Liver (tissue), 3 donors: ENCODE results near the gene EPS8.
A peak's percentile ranks its signal among the peaks of the same experiment; 100 is the strongest.

Source experiments
- EGR1 ChIP-seq, 2 donors: IDR thresholded peaks; 2 replicates each; pipeline ENCODE4 v1.6.1; 2016 to 2018; ENCODE audit warnings: antibody characterized with exemption in 2 of 2, low read depth in 2 of 2
- JUND ChIP-seq, 2 donors: IDR thresholded peaks; 2 replicates each; pipeline ENCODE4 v1.6.1; 2016; ENCODE audit warnings: antibody characterized with exemption in 2 of 2
- RAD21 ChIP-seq, 2 donors: IDR thresholded peaks; 2 replicates each; pipeline ENCODE4 v1.6.1; 2016; ENCODE audit warnings: antibody characterized with exemption in 2 of 2, mild to moderate bottlenecking in 2 of 2
- SP1 ChIP-seq: IDR thresholded peaks from 2 replicates; pipeline ENCODE4 v1.6.1; 2018; ENCODE audit warnings: antibody characterized with exemption, mild to moderate bottlenecking
- TAF1 ChIP-seq: conservative IDR thresholded peaks from 2 replicates; pipeline ENCODE4 v1.6.1; 2016; ENCODE audit warnings: antibody characterized with exemption, mild to moderate bottlenecking
- YY1 ChIP-seq: IDR thresholded peaks from 2 replicates; pipeline ENCODE4 v1.6.1; 2016; ENCODE audit warnings: antibody characterized with exemption, mild to moderate bottlenecking
- ZBTB33 ChIP-seq: IDR thresholded peaks from 2 replicates; pipeline ENCODE4 v1.6.1; 2016; ENCODE audit warnings: antibody characterized with exemption
- TF ChIP-seq, protein P1 (sequence below): fragments of 150-350 bp; IDR thresholded peaks from 2 replicates; pipeline ENCODE4 v1.5.1; 2017; ENCODE audit warnings: improper control_type of control experiment, low read depth, low read length; ENCODE audit not compliant: missing input control
- TF ChIP-seq, protein P2 (sequence below): IDR thresholded peaks from 2 replicates; pipeline ENCODE4 v1.6.1; 2016; ENCODE audit warnings: antibody characterized with exemption
- TF ChIP-seq, protein P3 (sequence below): IDR thresholded peaks from 2 replicates; pipeline ENCODE4 v1.6.1; 2016; ENCODE audit warnings: antibody characterized with exemption, mild to moderate bottlenecking
- donor health status: healthy.
- donor health status: healthy.

GRCh38 chr12:15590180-15590826 lies 198.9 kb downstream of the EPS8 start:
- TF ChIP-seq, protein P1, sequence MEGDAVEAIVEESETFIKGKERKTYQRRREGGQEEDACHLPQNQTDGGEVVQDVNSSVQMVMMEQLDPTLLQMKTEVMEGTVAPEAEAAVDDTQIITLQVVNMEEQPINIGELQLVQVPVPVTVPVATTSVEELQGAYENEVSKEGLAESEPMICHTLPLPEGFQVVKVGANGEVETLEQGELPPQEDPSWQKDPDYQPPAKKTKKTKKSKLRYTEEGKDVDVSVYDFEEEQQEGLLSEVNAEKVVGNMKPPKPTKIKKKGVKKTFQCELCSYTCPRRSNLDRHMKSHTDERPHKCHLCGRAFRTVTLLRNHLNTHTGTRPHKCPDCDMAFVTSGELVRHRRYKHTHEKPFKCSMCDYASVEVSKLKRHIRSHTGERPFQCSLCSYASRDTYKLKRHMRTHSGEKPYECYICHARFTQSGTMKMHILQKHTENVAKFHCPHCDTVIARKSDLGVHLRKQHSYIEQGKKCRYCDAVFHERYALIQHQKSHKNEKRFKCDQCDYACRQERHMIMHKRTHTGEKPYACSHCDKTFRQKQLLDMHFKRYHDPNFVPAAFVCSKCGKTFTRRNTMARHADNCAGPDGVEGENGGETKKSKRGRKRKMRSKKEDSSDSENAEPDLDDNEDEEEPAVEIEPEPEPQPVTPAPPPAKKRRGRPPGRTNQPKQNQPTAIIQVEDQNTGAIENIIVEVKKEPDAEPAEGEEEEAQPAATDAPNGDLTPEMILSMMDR: peak; percentile 91
- TF ChIP-seq, protein P2, sequence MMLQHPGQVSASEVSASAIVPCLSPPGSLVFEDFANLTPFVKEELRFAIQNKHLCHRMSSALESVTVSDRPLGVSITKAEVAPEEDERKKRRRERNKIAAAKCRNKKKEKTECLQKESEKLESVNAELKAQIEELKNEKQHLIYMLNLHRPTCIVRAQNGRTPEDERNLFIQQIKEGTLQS: no peak
- TF ChIP-seq, protein P3, sequence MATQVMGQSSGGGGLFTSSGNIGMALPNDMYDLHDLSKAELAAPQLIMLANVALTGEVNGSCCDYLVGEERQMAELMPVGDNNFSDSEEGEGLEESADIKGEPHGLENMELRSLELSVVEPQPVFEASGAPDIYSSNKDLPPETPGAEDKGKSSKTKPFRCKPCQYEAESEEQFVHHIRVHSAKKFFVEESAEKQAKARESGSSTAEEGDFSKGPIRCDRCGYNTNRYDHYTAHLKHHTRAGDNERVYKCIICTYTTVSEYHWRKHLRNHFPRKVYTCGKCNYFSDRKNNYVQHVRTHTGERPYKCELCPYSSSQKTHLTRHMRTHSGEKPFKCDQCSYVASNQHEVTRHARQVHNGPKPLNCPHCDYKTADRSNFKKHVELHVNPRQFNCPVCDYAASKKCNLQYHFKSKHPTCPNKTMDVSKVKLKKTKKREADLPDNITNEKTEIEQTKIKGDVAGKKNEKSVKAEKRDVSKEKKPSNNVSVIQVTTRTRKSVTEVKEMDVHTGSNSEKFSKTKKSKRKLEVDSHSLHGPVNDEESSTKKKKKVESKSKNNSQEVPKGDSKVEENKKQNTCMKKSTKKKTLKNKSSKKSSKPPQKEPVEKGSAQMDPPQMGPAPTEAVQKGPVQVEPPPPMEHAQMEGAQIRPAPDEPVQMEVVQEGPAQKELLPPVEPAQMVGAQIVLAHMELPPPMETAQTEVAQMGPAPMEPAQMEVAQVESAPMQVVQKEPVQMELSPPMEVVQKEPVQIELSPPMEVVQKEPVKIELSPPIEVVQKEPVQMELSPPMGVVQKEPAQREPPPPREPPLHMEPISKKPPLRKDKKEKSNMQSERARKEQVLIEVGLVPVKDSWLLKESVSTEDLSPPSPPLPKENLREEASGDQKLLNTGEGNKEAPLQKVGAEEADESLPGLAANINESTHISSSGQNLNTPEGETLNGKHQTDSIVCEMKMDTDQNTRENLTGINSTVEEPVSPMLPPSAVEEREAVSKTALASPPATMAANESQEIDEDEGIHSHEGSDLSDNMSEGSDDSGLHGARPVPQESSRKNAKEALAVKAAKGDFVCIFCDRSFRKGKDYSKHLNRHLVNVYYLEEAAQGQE: no peak
- peak; percentile 97 for TF ChIP-seq YY1
- no peak for TF ChIP-seq EGR1 (IDR thresholded peaks at IDR 0.05; ENCODE audit: low read depth in 2 of 2)
- no peak for TF ChIP-seq SP1
- TF ChIP-seq JUND (IDR thresholded peaks at IDR 0.05): no peak
- TF ChIP-seq RAD21 (IDR thresholded peaks at IDR 0.05): peak; percentile 98 to 99
- no peak for TF ChIP-seq TAF1
- TF ChIP-seq ZBTB33: no peak
